Keratinocyte (primary cell): ENCODE measurements around the gene CDYL.

Source experiments
- CTCF ChIP-seq, 3 experiments: IDR thresholded peaks in 1 of 3; conservative IDR thresholded peaks in 1 of 3; optimal IDR thresholded peaks in 1 of 3; 2 replicates in 2 of 3; 3 replicates in 1 of 3; pipeline versions ENCODE3 to v1.5.1; 2011; ENCODE audit warnings: low read length in 3 of 3, mild to moderate bottlenecking in 3 of 3, moderate library complexity in 2 of 3, control low read depth in 1 of 3, inconsistent platforms in 1 of 3; ENCODE audit not compliant: insufficient read depth in 2 of 3; ENCODE audit errors: extremely low read depth in 1 of 3
- EZH2 ChIP-seq: IDR thresholded peaks from one replicate; pipeline ENCODE4 v1.6.1; 2012; ENCODE audit warnings: inconsistent platforms, mild to moderate bottlenecking, low read length, moderate library complexity

GRCh38 chr6:4879741-4880275 is 103.6 kb downstream of the CDYL start:
- no peak for TF ChIP-seq CTCF (optimal IDR thresholded peaks at IDR 0.05 in 1 of 3, IDR thresholded peaks at IDR 0.05 in 1 of 3, conservative IDR thresholded peaks at IDR 0.05 in 1 of 3; ENCODE audit: extremely low read depth in 1 of 3, insufficient read depth in 2 of 3, low read length in 3 of 3)
- TF ChIP-seq EZH2, result no peak
